ENCODE data around the gene MYO16. TPM values are rescaled to one million over a fixed set of nuclear protein-coding genes. Genes with fewer than 3 reads are reported as not detected.

MYO16 gene
- total and polyA plus RNA-seq, 3 experiments from 2014 or later, result 0.15 to 0.38 TPM; not detected in 1

GRCh38 chr13:108943842-108944241, 314.4 kb downstream of the MYO16 start:
- H3K4me3 ChIP-seq (ENCODE audit: low read length), result no peak overlapping the region
- no peak for DNase-seq
- H3K36me3 ChIP-seq (ENCODE audit: insufficient read depth, low read length), result no peaks in the 10 kb centered on the region
- no peaks in the 10 kb centered on the region for H3K4me1 ChIP-seq (ENCODE audit: insufficient read depth, low read length)
- Mint-ChIP-seq H3K4me1 (no peaks in the 10 kb centered on the region), H3K27me3 (peaks cover 3 to 5% of the 10 kb centered on the region in 2 donors), H3K4me3 (no peak overlapping the region), H3K9me3 (peaks cover 0 to 2% (median 0%) of the 10 kb centered on the region in 5 donors), H3K27ac (no peak overlapping the region), H3K36me3 (peaks cover 0 to 2% (median 0%) of the 10 kb centered on the region in 3 donors)
- H3K27me3 ChIP-seq (ENCODE audit: insufficient read depth, low read length, poor library complexity, severe bottlenecking), result no peaks in the 10 kb centered on the region
- ChIA-PET POLR2A (no interaction called here), CTCF (no interaction called here)
- no peaks in the 10 kb centered on the region for H3K9me3 ChIP-seq (ENCODE audit: low read length)
- H3K27ac ChIP-seq (ENCODE audit: low read depth, low read length), result no peak overlapping the region

GRCh38 chr13:108944760-108945159, 315.3 kb downstream of the MYO16 start:
- Mint-ChIP-seq H3K9me3 (no peaks in the 10 kb centered on the region), H3K27me3 (peaks cover 0 to 6% of the 10 kb centered on the region in 2 donors), H3K27ac (no peak overlapping the region), H3K4me1 (no peaks in the 10 kb centered on the region), H3K36me3 (peaks cover 0 to 2% (median 0%) of the 10 kb centered on the region in 3 donors), H3K4me3 (no peak overlapping the region)
- POLR2A ChIA-PET, result no interaction called here
- CTCF ChIA-PET, result no interaction called here
- H3K27me3 ChIP-seq (ENCODE audit: insufficient read depth, low read length, poor library complexity, severe bottlenecking), result no peaks in the 10 kb centered on the region
- no peaks in the 10 kb centered on the region for H3K4me1 ChIP-seq (ENCODE audit: insufficient read depth, low read length)
- no peak overlapping the region for H3K4me3 ChIP-seq (ENCODE audit: low read length)
- no peaks in the 10 kb centered on the region for H3K9me3 ChIP-seq (ENCODE audit: low read length)
- no peaks in the 10 kb centered on the region for H3K36me3 ChIP-seq (ENCODE audit: insufficient read depth, low read length)
- H3K27ac ChIP-seq (ENCODE audit: low read depth, low read length), result no peak overlapping the region
- no peak for DNase-seq

GRCh38 chr13:108947551-108948030, 318.2 kb downstream of the MYO16 start:
- Mint-ChIP-seq H3K36me3 (no peaks in the 10 kb centered on the region), H3K27me3 (peaks cover 0 to 4% of the 10 kb centered on the region in 2 donors), H3K9me3 (no peaks in the 10 kb centered on the region), H3K27ac (no peak overlapping the region), H3K4me1 (no peaks in the 10 kb centered on the region), H3K4me3 (no peak overlapping the region)
- no peaks in the 10 kb centered on the region for H3K9me3 ChIP-seq (ENCODE audit: low read length)
- H3K27me3 ChIP-seq (ENCODE audit: insufficient read depth, low read length, poor library complexity, severe bottlenecking), result no peaks in the 10 kb centered on the region
- H3K4me1 ChIP-seq (ENCODE audit: insufficient read depth, low read length), result no peaks in the 10 kb centered on the region
- POLR2A ChIA-PET, result no interaction called here
- CTCF ChIA-PET, result no interaction called here
- H3K36me3 ChIP-seq (ENCODE audit: insufficient read depth, low read length), result no peaks in the 10 kb centered on the region
- no peak overlapping the region for H3K4me3 ChIP-seq (ENCODE audit: low read length)
- H3K27ac ChIP-seq (ENCODE audit: low read depth, low read length), result no peak overlapping the region
- no peak for DNase-seq

- Histone ChIP-seq H3K4me3 (ENCODE audit: low read length) (no peak overlapping the region), H3K4me1 (ENCODE audit: insufficient read depth, low read length) (no peaks in the 10 kb centered on the region), H3K27ac (ENCODE audit: low read depth, low read length) (no peak overlapping the region), H3K27me3 (ENCODE audit: insufficient read depth, low read length, poor library complexity, severe bottlenecking) (no peaks in the 10 kb centered on the region), H3K36me3 (ENCODE audit: insufficient read depth, low read length) (no peaks in the 10 kb centered on the region), H3K9me3 (ENCODE audit: low read length) (no peaks in the 10 kb centered on the region)
- POLR2A ChIA-PET, result no interaction called here
- H3K4me3 Mint-ChIP-seq, result no peak overlapping the region
- H3K27me3 Mint-ChIP-seq, result peaks cover 0 to 4% of the 10 kb centered on the region in 2 donors
- H3K9me3 Mint-ChIP-seq, result no peaks in the 10 kb centered on the region
- H3K4me1 Mint-ChIP-seq, result no peaks in the 10 kb centered on the region
- no peak overlapping the region for H3K27ac Mint-ChIP-seq
- no peak for DNase-seq
- CTCF ChIA-PET, result no interaction called here
- no peaks in the 10 kb centered on the region for H3K36me3 Mint-ChIP-seq
Measured at GRCh38 chr13:108948251-108948671, 318.9 kb downstream of the MYO16 start.

GRCh38 chr13:108950333-108951010, 321.1 kb downstream of the MYO16 start:
- Mint-ChIP-seq H3K36me3 (no peaks in the 10 kb centered on the region), H3K9me3 (no peaks in the 10 kb centered on the region)

GRCh38 chr13:108955741-108956140, 326.3 kb downstream of the MYO16 start:
- no peak overlapping the region for H3K4me3 ChIP-seq (ENCODE audit: low read length)
- H3K4me1 Mint-ChIP-seq, result no peaks in the 10 kb centered on the region
- POLR2A ChIA-PET, result no interaction called here
- no peak overlapping the region for H3K27ac Mint-ChIP-seq
- no peak overlapping the region for H3K4me3 Mint-ChIP-seq
- H3K36me3 Mint-ChIP-seq, result no peaks in the 10 kb centered on the region
- H3K36me3 ChIP-seq (ENCODE audit: insufficient read depth, low read length), result no peaks in the 10 kb centered on the region
- H3K27me3 Mint-ChIP-seq, result peaks cover 1 to 11% of the 10 kb centered on the region in 2 donors
- H3K9me3 Mint-ChIP-seq, result peaks cover 0 to 2% (median 0%) of the 10 kb centered on the region in 5 donors
- H3K9me3 ChIP-seq (ENCODE audit: low read length), result no peaks in the 10 kb centered on the region
- H3K4me1 ChIP-seq (ENCODE audit: insufficient read depth, low read length), result no peaks in the 10 kb centered on the region
- no peak for DNase-seq
- H3K27me3 ChIP-seq (ENCODE audit: insufficient read depth, low read length, poor library complexity, severe bottlenecking), result no peaks in the 10 kb centered on the region
- CTCF ChIA-PET, result no interaction called here
- no peak overlapping the region for H3K27ac ChIP-seq (ENCODE audit: low read depth, low read length)

More at GRCh38 chr13:108950333-108951010, 321.1 kb downstream of the MYO16 start:
- no peak for DNase-seq
- Histone ChIP-seq H3K27me3 (ENCODE audit: insufficient read depth, low read length, poor library complexity, severe bottlenecking) (no peaks in the 10 kb centered on the region), H3K27ac (ENCODE audit: low read depth, low read length) (no peak overlapping the region), H3K4me3 (ENCODE audit: low read length) (no peak overlapping the region), H3K36me3 (ENCODE audit: insufficient read depth, low read length) (no peaks in the 10 kb centered on the region), H3K9me3 (ENCODE audit: low read length) (no peaks in the 10 kb centered on the region), H3K4me1 (ENCODE audit: insufficient read depth, low read length) (no peaks in the 10 kb centered on the region)
- CTCF ChIA-PET, result interaction anchor here (1.1 kb wide), 1 partner anchor 11 kb away, joined by 3 read pairs; no protein-coding TSS in a partner anchor
- H3K27ac Mint-ChIP-seq, result no peak overlapping the region
- POLR2A ChIA-PET, result no interaction called here
- H3K27me3 Mint-ChIP-seq, result peaks cover 3 to 4% of the 10 kb centered on the region in 2 donors
- no peaks in the 10 kb centered on the region for H3K4me1 Mint-ChIP-seq
- H3K4me3 Mint-ChIP-seq, result no peak overlapping the region

- peaks cover 1 to 11% of the 10 kb centered on the region in 2 donors for H3K27me3 Mint-ChIP-seq
- no peaks in the 10 kb centered on the region for H3K36me3 ChIP-seq (ENCODE audit: insufficient read depth, low read length)
- H3K4me3 Mint-ChIP-seq, result no peak overlapping the region
- POLR2A ChIA-PET, result no interaction called here
- H3K36me3 Mint-ChIP-seq, result no peaks in the 10 kb centered on the region
- H3K27me3 ChIP-seq (ENCODE audit: insufficient read depth, low read length, poor library complexity, severe bottlenecking), result no peaks in the 10 kb centered on the region
- H3K4me1 Mint-ChIP-seq, result no peaks in the 10 kb centered on the region
- H3K27ac Mint-ChIP-seq, result no peak overlapping the region
- no peaks in the 10 kb centered on the region for H3K4me1 ChIP-seq (ENCODE audit: insufficient read depth, low read length)
- DNase-seq, result no peak
- CTCF ChIA-PET, result no interaction called here
- H3K4me3 ChIP-seq (ENCODE audit: low read length), result no peak overlapping the region
- peaks cover 0 to 2% (median 0%) of the 10 kb centered on the region in 5 donors for H3K9me3 Mint-ChIP-seq
- H3K9me3 ChIP-seq (ENCODE audit: low read length), result no peaks in the 10 kb centered on the region
- no peak overlapping the region for H3K27ac ChIP-seq (ENCODE audit: low read depth, low read length)
Measured at GRCh38 chr13:108957369-108958012, 328.1 kb downstream of the MYO16 start.

- Histone ChIP-seq H3K36me3 (ENCODE audit: insufficient read depth, low read length) (no peaks in the 10 kb centered on the region), H3K4me3 (ENCODE audit: low read length) (no peak overlapping the region), H3K4me1 (ENCODE audit: insufficient read depth, low read length) (no peaks in the 10 kb centered on the region), H3K27me3 (ENCODE audit: insufficient read depth, low read length, poor library complexity, severe bottlenecking) (no peaks in the 10 kb centered on the region), H3K9me3 (ENCODE audit: low read length) (no peaks in the 10 kb centered on the region), H3K27ac (ENCODE audit: low read depth, low read length) (no peak overlapping the region)
- Mint-ChIP-seq H3K4me1 (no peaks in the 10 kb centered on the region), H3K27ac (no peak overlapping the region), H3K27me3 (peaks cover 1 to 11% of the 10 kb centered on the region in 2 donors), H3K36me3 (no peaks in the 10 kb centered on the region), H3K4me3 (no peak overlapping the region), H3K9me3 (peaks cover 0 to 2% (median 0%) of the 10 kb centered on the region in 5 donors)
- ChIA-PET POLR2A (no interaction called here), CTCF (no interaction called here)
- DNase-seq, result no peak
Measured at GRCh38 chr13:108958013-108958376, 328.6 kb downstream of the MYO16 start.

Measured in CD8-positive, alpha-beta memory T cell (primary cell).